ENCODE measurements around the gene TSPAN7. TPM values are rescaled to one million over a fixed set of nuclear protein-coding genes. Genes with fewer than 3 reads are reported as not detected.

Gene TSPAN7
- total RNA-seq, 1 donor from 2014 or later, result 54.0 TPM

DNA sequence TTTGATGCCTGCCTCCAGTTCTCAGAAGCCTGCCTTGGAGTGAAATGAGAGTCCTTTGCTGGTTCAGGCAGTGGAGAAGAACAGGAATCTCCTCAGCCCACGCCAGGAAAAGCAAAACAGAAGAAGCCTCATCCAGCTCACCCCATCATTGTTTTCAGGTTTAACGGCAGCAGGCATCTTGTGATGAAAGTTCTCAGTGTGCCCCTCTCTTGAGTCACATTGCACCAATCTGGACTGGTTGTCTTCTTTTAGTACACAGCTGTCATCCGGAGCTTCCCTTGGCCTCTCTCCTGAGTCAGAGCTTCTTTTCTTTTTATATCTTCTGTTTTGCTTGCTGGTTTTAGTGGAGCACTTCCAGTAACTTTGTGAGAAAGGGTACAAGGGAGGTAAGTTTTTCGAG, 50.9 kb downstream of the TSPAN7 start:
- H3K36me3 Mint-ChIP-seq (ENCODE audit: unreplicated experiment), result no peaks in the 10 kb centered on the region
- H3K27ac Mint-ChIP-seq (ENCODE audit: unreplicated experiment), result no peak overlapping the region
- H3K9me3 Mint-ChIP-seq (ENCODE audit: unreplicated experiment), result peaks cover 2% of the 10 kb centered on the region
- no peaks in the 10 kb centered on the region for H3K27me3 Mint-ChIP-seq (ENCODE audit: unreplicated experiment)
- DNase-seq, result no peak
- TF ChIP-seq, protein P1, sequence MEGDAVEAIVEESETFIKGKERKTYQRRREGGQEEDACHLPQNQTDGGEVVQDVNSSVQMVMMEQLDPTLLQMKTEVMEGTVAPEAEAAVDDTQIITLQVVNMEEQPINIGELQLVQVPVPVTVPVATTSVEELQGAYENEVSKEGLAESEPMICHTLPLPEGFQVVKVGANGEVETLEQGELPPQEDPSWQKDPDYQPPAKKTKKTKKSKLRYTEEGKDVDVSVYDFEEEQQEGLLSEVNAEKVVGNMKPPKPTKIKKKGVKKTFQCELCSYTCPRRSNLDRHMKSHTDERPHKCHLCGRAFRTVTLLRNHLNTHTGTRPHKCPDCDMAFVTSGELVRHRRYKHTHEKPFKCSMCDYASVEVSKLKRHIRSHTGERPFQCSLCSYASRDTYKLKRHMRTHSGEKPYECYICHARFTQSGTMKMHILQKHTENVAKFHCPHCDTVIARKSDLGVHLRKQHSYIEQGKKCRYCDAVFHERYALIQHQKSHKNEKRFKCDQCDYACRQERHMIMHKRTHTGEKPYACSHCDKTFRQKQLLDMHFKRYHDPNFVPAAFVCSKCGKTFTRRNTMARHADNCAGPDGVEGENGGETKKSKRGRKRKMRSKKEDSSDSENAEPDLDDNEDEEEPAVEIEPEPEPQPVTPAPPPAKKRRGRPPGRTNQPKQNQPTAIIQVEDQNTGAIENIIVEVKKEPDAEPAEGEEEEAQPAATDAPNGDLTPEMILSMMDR (IDR thresholded peaks at IDR 0.05; ENCODE audit: partially characterized antibody, unreplicated experiment), result no peak
- H3K4me1 Mint-ChIP-seq (ENCODE audit: low read depth, unreplicated experiment), result no peaks in the 10 kb centered on the region
- no peak overlapping the region for H3K4me3 Mint-ChIP-seq (ENCODE audit: unreplicated experiment)

DNA sequence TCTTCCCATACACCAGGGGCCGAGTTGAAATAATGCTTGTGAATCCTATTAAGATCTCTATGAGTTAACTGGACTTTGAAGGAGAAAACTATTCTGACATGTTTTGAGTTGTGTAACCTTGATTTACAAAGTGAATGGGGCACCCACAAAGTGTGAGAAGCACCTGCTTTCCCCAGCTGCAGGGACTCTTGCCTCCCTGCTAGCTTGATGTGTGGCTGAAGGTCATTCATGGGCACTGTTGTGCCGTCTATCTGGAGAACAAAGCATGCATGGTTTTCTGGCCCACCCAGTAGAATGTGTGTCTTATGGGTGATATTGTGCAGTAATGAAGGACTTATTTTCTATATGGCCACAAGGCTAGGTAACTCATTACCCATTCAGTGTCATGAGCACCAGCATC, 53.1 kb downstream of the TSPAN7 start:
- Mint-ChIP-seq H3K4me3 (ENCODE audit: unreplicated experiment) (no peak overlapping the region), H3K4me1 (ENCODE audit: low read depth, unreplicated experiment) (no peaks in the 10 kb centered on the region)
- TF ChIP-seq, protein P1 (IDR thresholded peaks at IDR 0.05; ENCODE audit: partially characterized antibody, unreplicated experiment), result no peak

DNA sequence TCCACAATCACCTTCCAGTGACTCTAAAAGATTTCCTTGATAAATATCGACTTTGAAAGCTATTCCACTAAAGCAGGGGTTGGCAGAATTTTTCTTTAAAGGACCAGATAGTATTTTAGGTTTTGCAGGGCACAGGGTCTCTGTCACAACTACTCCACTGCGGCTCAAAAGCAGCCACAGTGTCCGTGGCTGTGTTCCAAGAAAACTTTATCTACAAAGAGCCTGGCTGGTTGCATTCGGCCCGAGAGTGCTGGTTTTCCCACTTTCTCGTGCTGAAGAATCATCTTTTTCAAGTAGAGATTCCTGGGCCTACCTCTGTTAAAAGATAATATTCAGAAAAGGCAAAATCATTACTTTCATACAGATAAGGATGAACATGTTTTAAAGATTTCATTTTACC, 55.6 kb downstream of the TSPAN7 start:
- DNase-seq, result no peak
- no peaks in the 10 kb centered on the region for H3K36me3 Mint-ChIP-seq (ENCODE audit: unreplicated experiment)
- H3K4me3 Mint-ChIP-seq (ENCODE audit: unreplicated experiment), result no peak overlapping the region
- H3K27ac Mint-ChIP-seq (ENCODE audit: unreplicated experiment), result no peak overlapping the region
- no peaks in the 10 kb centered on the region for H3K9me3 Mint-ChIP-seq (ENCODE audit: unreplicated experiment)
- TF ChIP-seq, protein P1 (IDR thresholded peaks at IDR 0.05; ENCODE audit: partially characterized antibody, unreplicated experiment), result no peak
- H3K4me1 Mint-ChIP-seq (ENCODE audit: low read depth, unreplicated experiment), result no peaks in the 10 kb centered on the region
- no peaks in the 10 kb centered on the region for H3K27me3 Mint-ChIP-seq (ENCODE audit: unreplicated experiment)

More for the DNA sequence above, 53.1 kb downstream of the TSPAN7 start:
- no peak overlapping the region for H3K27ac Mint-ChIP-seq (ENCODE audit: unreplicated experiment)
- DNase-seq, result no peak
- H3K27me3 Mint-ChIP-seq (ENCODE audit: unreplicated experiment), result no peaks in the 10 kb centered on the region
- no peaks in the 10 kb centered on the region for H3K36me3 Mint-ChIP-seq (ENCODE audit: unreplicated experiment)
- peaks cover 2% of the 10 kb centered on the region for H3K9me3 Mint-ChIP-seq (ENCODE audit: unreplicated experiment)

DNA sequence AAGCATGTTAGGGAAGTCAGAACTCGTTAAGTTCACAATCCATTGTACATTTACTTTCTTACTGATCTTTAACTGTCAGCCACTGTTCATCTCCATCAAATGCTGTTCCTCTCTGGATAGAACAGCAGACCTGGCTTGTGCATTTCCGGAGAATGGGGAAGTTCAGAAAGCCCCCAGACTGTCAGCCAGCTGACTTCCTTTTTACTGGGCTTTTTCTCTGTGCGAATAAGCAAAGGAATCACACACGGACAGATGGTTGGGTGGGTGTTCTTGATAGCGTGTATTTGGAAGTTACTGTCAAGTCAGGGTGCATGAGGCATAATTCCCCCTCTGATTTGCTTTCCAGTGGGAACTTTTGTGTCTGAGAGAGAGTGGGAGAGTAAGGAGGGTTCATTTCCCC, 56.8 kb downstream of the TSPAN7 start:
- Mint-ChIP-seq H3K9me3 (ENCODE audit: unreplicated experiment) (no peaks in the 10 kb centered on the region), H3K36me3 (ENCODE audit: unreplicated experiment) (no peaks in the 10 kb centered on the region), H3K4me1 (ENCODE audit: low read depth, unreplicated experiment) (no peaks in the 10 kb centered on the region), H3K27me3 (ENCODE audit: unreplicated experiment) (no peaks in the 10 kb centered on the region), H3K4me3 (ENCODE audit: unreplicated experiment) (no peak overlapping the region), H3K27ac (ENCODE audit: unreplicated experiment) (no peak overlapping the region)
- DNase-seq, result no peak
- TF ChIP-seq, protein P1 (IDR thresholded peaks at IDR 0.05; ENCODE audit: partially characterized antibody, unreplicated experiment), result no peak

DNA sequence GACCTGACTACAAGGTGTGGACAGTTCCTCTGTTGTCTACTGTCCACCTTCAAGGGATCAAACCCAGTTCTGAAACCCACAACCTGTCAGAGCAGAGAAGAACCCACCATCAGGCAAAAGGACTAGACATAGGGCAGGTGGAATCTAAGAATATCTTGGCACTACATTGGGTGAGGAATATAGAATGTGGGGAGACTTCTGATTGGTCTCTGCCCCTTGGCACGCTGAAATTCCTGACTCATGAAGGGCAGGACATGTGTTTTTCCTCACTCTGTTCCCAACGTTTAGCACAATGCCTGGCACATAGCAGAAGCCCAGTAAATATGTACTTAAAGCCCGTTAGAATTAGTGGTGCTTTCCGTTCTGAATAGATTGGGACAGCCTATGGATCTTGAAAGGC, 59.3 kb downstream of the TSPAN7 start:
- Mint-ChIP-seq H3K4me3 (ENCODE audit: unreplicated experiment) (no peak overlapping the region), H3K27me3 (ENCODE audit: unreplicated experiment) (no peaks in the 10 kb centered on the region), H3K27ac (ENCODE audit: unreplicated experiment) (no peak overlapping the region), H3K4me1 (ENCODE audit: low read depth, unreplicated experiment) (no peaks in the 10 kb centered on the region), H3K36me3 (ENCODE audit: unreplicated experiment) (no peaks in the 10 kb centered on the region), H3K9me3 (ENCODE audit: unreplicated experiment) (no peaks in the 10 kb centered on the region)
- TF ChIP-seq, protein P1 (IDR thresholded peaks at IDR 0.05; ENCODE audit: partially characterized antibody, unreplicated experiment), result no peak
- DNase-seq, result no peak
